Measurements from ENCODE around the gene AGPAT1.
"Not testable (repeated sequence)": the region's sequence is repeated elsewhere in the genome, so short reads cannot be mapped to it uniquely, and the experiment has no call there.

AGPAT1 gene, protein sequence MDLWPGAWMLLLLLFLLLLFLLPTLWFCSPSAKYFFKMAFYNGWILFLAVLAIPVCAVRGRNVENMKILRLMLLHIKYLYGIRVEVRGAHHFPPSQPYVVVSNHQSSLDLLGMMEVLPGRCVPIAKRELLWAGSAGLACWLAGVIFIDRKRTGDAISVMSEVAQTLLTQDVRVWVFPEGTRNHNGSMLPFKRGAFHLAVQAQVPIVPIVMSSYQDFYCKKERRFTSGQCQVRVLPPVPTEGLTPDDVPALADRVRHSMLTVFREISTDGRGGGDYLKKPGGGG

DNA sequence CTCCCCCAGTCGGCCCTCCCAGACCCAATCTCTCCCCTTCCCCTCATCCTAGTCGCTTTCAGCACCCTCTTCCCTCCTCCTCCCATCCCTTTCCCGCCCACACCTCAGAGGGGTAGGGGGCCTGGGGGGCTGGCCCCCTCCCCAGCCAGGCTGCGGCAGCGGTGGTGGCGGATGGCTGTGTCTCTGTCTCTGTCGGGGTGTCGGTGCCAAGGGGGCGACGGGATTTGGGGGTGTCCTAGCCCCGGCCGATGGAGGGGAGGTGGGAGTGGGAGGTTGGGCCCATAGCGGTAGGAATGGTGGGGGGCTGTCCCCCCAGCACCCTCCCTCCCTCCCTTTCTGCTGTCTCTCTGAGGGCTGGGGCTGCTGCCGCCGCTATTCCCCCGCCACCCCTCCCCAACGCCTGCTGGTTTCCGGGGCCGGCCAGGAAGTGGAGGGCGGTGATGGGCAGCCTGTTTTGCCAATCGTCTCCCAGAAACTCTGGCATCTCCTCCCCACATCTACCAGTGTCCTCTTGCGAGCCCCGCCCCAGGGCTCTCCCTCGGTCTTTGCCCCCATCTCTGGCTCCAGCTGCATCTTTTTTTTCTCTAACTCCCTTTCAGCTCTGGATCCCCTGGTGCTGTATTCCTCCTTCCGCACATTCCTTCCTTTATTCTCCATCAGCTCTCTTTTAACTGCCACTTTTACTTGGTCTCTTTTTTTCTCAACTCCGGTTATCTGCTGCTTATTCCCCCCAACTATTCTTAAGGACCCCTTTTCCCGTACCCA is at the start of gene AGPAT1:
Gene AGPAT1 (minus strand): TSS at position 374 of the 765 bp plus-strand sequence. CDS start 4,588 bp downstream, outside the sequence.
- DNase-seq = peak; percentile 98

DNA sequence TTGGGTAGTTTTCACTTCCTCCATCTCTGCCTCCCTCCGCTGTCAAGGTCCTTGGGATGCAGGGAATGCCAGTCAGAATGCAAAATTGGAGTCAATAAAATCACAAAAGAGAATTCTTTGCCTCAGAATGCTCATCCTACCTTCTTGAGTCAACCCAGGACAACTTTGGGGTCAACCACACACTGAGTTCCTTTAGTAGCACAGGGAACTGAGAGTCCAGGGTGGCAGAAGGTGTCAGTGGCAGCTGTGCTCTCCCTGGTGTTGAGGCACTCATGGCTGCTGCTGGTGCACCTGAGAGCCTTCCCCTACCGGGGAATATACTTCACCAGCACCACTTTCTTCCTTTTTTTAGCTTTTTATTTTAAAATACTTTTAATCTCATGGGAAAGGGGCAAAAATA is 48.8 kb upstream of the AGPAT1 start:
- DNase-seq = no peak

DNA sequence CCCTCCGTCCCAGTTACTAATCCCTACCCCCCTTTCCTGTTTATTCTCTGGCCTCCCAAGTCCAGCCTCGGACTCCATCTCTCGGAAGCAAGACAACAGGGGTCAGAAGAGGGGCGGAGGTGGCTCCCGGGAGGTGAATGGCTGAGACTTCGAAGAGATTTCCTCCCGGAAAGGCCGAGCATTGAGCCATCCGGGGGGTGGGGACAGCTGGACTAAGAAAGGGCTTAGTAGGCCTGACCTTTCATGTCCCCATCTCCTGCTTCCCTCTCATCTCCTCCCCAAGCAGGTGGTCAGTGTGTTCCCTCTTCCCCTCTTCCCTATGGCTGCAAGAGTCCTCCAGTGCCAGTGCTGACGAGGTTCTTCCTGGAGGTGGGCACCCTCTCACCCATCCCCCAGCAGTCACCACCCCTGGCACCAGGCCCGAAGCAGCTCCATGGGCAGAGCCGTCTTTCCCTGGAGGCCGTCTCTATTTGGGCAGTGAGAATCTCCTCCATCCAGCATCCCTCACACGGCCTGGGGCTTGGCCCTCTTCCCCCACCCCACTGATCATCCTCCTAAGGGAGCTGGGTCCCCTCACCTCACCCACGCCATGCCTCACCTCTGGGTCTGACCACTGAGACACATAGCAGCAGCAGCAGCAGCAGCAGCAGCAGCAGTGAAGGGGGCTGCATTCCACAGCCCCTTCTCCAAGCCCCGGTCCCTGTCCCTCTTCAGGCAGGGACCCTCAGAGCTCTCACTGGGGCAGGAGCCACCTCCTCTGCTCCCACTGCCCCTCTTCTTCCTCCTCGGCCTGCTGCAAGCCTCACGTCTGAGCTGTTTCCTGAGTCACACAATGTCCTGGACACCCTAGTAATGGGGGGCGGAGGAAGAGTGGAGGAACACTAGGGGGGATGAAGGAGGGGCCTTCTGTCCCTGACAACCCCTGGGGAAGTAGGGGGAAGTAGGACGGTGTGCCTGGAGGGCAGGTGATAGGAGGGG is 47.7 kb upstream of the AGPAT1 start, which contains the start of gene NOTCH4:
Gene NOTCH4 (minus strand): TSS at position 810 of the 978 bp plus-strand sequence. CDS start 139 bp downstream, at position 671.
- DNase-seq = no peak

DNA sequence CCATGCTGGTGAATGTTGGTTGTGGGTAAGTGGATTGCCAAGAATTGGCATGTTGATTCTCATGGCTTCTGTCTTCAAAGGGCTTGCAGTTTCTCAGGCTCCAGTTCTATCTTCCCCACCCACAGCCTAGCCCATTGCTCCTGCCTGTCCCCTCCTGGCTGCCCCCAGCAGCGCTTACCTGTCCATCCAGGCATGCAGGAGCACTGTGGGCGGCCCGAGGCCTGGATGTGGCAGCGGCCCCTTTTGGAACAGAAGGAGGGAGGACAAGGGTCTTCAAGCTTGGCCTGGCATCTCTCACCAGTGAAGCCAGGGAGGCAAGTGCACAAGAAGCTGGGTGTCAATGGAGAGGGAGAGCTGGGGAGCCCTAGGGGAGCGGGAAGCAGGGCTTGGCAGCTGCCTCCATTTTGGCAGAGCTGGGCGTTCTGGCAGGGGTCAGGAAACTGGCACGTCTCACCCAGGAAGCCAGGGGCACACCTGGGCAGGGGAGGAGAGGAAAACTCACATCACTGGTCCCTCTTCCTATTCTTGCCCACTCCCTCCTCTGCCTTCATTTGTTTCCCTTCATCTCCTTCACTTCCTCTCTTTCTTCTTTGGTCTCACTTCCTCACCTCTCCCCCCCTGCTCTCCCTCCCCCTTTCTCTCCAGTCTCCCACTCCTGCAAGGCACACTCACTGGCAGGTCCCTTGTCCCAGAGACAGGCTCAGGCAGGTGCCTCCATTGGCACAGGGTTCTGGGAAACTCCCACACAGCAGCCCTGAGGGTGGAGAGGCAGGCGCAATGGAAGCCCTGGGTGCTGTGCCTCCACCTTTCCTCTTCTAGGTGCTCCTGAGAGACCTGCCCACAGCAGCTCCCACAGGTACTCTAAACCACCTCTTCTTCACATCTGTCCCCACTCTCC is 46.7 kb upstream of the AGPAT1 start:
- DNase-seq = no peak

DNA sequence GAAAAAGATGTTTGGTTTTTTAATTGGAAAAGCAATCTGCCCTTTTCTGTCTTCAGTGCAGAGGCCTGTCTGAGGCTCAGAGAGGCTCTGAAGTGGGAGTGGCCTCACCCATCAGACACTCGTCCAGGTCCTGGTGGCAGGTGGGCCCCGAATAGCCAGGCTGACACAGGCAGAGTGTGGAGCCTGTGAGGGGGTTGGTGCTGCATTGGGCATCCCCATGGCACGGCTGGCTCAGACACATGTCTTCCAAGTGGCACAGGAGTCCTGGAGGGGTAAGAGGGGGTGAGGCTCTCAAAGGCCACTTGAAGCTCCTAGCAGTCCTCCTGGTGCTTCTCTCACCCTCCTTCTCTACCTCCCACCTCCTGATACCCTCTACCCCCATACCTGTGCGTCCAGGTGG is 44.1 kb upstream of the AGPAT1 start:
- no peak for DNase-seq

DNA sequence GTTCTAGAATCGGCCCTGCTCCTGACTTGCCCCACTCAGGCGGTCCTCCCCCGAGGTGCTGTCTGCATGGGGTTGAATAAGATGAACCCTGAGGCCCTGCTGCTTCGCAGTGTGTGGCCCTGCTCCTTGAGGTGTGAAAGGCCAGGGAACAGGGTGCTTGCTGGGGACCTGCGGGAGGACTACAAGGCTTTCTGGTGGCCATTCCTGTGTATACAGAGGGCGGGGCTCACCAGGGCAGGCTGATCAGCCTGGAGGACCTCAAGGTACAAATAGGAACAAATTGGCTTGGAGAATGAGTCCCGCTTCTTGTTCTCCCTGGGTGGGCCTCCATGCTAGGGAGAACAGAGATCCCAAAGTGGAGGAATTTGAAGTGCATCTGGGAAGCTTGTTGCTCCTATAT is 42.3 kb upstream of the AGPAT1 start:
- DNase-seq = no peak

DNA sequence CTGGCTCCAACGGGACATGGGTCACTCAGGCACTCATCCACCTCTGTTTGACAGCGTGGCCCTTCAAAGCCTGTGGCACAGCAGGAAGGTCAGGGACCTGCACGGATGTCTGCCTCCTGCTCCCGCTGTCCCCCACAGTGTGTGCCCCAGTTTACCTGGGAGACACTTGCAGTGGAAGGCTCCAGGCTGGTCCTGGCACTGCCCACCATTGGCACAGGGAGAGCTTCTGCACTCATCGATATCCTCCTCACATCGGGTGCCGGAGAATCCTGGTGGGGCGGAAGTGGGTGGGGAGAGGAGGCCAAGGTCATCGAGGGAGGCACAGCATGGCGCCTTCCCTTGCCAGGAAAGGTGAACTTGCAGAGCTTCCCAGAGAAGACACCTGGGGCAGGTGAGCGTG is 41.1 kb upstream of the AGPAT1 start:
- DNase-seq = no peak

DNA sequence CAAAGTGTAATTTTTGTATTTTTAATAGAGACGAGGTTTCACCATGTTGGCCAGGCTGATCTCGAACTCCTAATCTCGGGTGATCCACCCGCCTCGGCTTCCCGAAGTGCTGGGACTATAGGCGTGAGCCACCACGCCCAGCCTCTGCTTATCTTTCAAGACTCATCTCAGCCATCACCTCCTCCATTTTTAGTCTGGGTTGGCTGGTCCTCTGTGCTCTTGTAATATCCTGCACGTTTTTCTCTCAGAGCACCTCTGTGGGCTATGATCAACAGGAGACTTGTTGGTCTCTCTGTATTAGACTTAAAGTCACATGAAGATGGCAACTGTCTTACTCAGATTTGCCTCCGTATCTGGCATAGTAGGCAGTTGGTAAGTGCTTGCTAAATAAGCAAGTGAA is 40.4 kb upstream of the AGPAT1 start:
- DNase-seq = no peak

DNA sequence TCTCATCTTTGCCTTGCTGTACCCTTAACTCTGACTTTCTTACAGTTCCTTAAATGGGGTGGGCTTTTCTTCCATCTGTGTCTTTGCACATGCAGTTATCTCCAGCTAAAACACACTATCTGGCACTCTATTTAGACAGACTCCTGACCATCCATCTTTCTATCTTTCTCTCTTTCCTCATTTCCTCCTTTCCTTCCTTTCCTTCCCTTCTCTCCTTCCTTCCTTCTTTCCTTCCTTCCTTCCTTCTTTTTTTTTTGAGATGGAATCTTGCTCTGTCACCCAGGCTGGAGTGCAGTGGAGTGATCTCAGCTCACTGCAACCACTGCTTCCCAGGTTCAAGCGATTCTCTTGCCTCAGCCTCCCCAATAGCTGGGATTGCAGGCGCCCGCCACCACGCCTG is 39.7 kb upstream of the AGPAT1 start:
- DNase-seq = no peak

DNA sequence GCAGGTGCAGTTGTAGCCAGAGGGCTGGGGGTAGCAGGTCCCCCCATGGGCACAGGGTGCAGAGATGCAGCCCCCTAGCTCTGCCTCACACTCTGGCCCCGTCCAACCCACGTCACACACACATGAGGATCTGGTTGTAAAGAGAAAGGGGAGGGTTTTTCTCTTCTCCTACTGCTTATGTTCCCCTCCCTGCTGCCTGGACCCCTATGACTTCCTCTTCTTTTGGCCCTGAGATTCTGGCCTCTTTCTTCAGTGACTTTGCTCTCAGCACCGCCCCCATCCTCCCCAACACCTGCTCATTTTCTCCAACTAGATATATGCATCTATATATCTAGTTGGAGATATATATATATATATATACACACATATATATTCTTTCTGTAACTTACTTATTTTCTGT is 38.2 kb upstream of the AGPAT1 start:
- no peak for DNase-seq

DNA sequence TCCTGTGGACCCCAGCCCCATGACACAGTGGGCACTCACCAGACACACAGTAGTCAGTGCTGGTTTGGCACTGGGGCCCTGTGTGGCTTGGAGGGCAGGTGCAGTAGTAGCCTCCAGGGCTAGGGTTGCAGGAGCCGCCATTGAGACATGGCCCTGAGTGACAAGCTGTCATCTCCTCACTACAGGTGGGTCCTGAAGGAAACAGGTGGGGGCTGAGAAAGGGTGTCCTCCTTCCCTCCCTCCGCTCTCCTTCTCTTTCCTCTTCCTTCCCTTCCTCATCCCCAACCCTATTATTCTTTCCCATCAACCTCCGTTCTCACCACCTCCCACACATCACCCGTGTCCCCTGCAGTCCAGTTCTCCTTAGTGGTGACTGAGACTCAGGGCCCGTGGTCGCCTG is 37.8 kb upstream of the AGPAT1 start:
- no peak for DNase-seq

DNA sequence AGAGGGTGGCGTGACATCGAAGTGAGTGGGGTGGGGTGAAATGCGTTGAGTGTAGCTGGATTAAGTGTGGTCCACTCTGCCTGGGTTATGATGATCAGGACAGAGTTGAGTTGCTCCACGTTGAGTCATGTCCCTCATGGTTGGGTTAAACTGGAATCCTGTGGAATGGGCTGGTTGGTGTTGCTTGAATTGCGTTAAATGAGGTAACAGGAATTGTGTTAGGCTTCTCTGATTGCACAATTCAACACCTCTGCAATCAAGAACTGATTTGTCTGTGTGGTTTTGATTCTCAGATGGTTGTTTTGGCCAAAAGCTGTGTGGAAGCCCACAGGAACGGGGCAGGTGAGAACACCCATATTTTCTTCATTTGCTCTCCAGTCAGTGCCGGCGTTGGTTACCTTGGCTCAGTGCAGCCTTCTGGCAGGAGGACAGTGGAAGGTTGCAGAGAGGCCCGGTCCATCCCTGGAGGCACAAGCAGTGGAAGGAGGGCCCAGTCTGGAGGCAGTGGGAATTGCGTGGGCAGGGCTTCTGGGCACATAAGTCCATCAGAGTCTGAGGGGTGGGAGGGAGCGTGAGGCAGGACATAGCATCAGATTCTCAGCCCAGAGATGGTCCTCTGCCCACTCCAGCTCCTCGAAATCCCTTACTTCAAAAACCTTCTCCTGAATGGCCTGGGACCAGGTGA is 36.3 kb upstream of the AGPAT1 start:
- DNase-seq = no peak

DNA sequence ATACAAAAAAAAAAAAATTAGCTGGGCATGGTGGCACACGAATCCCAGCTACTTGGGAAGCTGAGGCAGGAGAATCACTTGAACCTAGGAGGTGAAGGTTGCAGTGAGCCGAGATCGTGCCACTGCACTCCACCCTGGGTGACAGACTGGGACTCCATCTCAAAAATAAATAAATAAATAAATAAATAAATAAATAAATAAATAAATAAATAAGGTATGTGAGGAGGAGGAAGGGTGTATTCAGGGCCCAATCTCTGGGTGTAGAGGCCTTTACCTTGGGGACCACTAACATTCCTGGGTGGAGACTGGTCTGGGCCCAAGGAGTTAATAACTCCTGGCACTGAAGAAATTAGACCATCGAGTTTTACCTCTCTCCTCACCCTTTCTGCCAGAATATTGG is 35.5 kb upstream of the AGPAT1 start:
- DNase-seq = not testable (repeated sequence)

DNA sequence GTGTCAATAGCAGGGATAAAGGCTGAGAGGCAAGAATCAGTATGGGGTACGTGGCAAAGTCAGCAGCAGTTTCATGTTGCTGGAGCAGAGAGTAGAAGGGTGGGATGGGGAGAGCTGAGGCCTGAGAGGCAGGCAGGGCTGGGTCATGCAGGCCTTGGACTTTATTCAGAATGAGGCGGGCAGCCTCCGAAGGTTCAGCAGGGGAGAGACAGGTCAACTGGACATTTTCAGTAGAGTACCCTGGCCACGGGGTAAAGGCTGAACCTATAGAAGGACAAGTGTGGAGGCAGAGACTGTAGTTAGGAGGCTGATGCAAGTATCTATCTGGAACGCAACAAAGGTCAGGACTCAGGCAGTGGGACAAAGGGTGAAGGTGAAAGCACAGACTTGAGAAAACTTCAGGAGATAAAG is 34.3 kb upstream of the AGPAT1 start:
- no peak for DNase-seq

DNA sequence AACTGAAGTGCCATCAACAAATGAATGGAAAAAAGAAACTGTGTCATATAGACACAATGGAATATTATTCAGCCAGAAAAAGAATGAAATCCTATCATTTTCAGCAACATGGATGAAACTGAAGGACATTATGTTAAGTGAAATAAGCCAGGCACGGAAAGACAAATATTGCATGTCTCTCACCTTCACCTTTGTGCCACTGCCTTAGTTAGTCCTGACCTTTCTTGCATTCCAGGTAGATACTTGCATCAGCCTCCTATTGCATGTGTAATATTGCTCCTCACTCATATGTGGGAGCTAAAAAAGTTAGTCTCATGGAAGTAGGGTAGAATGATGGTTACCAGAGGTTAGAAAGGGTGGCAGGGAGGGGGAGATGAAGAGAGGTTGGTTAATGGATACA is 33.1 kb upstream of the AGPAT1 start:
- no peak for DNase-seq

DNA sequence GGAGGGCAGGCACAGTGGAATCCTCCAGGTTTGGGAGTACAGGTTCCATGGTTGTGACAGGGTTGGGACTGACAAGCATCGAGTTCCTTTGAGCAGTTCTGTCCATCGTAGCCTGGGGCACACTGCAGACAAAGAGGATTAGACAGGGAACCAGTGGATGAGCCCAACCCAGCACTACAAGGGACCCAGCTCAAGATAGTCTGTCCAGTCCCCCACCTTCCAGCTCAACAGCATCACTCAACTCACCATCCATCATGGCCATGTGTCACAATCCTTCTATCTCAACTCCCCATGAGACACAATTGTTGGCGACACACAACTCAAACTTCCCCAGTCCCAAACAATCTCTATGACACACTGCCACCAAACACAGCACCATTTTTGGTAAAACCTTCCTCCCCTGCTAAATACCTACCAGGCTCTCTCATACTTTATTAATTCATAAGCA is 28.4 kb upstream of the AGPAT1 start:
- no peak for DNase-seq

DNA sequence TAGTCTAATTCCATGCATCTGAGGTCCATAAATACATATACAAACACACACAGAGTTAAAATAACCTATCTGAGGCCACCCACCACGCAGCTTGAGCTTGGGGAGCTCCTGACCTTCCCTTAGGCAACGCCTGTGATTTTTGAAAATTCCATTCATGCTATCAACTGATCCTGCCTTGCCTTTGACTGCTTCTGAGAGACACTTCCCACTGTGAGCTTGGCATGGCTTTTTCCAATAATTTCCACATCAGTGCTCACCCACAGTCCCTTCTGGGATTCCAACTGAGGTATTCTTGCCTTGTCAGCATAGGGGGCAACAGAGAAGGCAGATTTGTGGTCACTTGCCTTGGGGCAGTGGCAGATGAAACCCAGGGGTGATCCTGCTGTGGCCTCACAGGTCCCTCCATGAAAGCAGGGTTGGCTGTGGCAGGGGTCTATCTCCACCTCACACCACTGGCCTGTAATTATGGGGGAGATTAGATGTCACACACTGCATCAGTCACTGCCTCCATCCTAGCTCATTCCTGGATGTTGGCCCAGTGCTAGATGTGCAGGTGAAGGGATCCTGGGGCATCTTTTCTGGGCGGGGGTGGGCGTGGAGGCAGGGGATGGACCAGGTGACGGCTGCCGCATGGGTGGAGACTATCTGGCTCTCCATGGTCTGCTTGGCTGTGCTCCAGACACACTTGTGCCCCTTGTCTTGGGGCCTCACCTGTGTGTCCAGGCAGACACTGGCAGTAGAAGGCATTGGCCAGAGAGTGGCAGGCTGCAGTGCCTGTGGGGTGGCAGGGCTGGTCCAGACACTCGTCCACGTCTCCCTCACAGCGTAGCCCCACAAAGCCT is 27.8 kb upstream of the AGPAT1 start:
- DNase-seq = no peak

DNA sequence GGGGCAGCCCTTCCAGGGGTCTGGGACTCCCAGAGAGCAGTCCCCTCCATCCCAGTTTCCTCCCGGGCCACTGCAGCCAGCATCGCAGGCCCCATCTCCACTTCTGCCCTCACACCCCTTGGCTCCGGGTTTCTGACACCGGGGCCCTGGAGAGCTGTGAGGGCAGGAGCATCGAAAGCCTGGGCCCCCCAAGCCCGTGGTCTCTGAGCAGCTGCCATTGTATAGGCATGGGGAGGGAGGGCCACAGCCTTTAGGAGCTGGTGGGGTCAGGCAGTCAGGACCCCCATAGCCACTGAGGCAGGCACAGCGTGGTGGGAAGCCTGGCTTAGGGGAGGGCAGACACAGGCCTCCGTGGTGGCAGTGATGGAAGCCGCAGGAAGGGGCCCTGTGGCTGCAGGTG is 26.3 kb upstream of the AGPAT1 start:
- no peak for DNase-seq

DNA sequence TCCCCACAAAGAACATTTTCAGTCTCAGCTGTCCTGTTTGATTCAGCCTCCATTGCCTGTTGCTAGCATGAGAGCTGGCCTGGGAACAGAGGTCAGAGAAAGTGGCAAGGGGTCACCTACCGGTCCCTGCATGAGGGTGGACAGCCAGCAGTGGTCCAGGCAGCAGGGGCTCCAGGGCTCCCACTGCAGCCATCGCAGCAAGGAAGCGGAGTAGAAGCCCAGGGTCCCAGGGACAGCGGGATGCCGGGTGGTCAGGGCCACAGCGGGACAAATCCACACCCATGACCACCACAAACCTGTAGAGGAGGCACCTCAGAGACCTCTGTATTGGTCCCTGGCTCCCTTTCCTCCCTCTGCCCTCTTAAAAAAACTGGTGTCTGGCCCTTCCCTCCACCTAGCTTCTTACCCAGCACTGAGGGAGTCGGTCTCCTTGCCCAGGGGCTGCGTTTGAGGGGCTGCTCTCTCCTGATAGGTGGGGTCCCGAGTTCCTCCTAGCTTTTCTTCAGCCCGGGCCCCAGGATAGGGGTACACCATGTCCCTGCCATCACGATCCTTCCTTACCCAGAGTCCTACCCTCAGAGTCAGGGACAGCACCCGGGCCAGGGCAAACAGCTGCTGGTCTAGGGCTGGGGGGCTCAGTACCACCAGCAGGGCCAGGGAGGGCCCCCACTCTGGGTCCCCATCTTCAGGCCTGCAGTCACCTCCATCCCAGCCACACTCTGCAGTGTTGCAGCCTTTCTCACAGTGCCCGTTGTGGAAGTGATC is 25.0 kb upstream of the AGPAT1 start:
- DNase-seq = no peak

DNA sequence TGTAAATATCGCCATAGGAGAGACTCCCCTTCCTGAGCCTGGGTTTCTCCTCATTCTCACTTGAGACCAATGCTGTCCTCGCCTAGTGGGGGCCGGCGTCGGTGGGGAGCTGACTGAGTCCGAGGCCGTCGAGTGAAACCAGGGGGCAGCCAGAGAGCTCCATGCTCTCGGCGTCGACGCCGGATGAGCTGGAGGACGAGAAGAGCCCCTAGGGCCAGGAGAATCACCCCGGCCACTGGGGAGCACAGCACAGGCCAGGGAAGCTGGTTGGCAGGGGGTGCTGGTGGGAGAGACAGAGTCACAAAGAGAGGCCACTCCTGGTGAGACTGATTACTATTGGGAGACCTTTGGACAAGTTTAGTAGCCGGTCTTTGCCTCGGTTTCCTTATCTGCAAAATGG is 23.0 kb upstream of the AGPAT1 start:
- no peak for DNase-seq
